HG03520 (cell line): ENCODE data around the gene TIGD6.
A peak's percentile ranks its signal among the peaks of the same experiment; 100 is the strongest.

Source experiments
- ATAC-seq: cut with Tn5 transposase; IDR thresholded peaks from one replicate; pipeline ENCODE4 v1.9.1; 2021; ENCODE audit warnings: mild to moderate bottlenecking, moderate library complexity; ENCODE audit not compliant: unreplicated experiment

The TIGD6 gene

DNA sequence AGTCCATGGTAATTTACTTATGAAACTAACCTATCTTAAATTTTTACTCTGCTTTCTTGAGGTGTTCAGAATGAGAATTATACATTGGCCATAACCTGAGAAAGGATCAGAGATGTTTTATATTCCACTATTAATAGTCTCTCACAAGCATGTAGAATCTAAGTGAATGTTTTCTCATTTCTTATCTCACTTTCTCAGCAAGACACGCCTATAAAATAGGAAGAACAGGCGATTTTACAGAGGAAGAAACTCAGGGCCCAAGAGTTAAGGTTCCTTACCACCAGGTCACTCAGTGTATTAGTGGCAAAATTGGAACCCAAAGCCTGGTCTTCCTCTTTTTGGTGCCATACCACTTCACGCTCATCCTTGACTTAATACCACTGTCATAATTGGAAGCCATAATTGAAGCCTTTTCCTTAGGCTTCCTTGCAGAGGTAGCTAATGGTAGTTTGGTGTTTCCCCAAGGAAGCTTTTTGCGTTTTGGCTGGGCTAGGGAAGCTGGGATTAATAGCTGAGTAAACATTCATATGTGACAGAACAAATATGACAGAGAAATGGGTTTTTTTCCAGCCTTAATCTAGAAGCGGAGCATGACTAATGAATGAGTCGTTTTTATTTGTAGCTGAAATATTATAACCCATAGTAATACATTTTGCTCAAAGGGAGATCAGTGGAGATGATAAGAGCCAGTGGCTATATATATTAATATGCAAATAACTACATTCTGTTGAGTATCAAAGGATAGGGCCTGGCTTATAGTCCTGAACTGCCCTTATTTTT lies 17.0 kb upstream of the TIGD6 start:
- no peak for ATAC-seq

DNA sequence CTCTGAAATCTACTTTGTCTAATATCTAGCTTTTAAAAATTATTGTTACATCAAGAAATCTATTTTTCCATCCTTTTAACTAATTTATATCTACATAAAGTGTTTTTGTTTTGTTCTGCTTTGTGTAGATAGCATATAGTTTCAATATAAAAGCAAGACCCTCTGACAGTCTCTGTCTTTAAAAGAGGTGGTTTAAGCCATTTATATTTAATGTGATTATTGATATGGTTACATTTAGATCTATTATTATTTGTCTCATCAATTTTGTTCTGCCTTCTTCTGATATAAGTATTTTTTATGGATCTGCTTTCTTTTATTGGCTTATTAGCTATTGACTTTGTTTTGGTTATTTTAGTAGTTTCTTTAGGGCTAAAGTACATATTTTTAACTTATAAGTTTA lies 16.1 kb upstream of the TIGD6 start:
- ATAC-seq: no peak

- ATAC-seq: no peak
These were observed 15.0 kb upstream of the TIGD6 start for GRCh38 chr5:150015415-150015814.

DNA sequence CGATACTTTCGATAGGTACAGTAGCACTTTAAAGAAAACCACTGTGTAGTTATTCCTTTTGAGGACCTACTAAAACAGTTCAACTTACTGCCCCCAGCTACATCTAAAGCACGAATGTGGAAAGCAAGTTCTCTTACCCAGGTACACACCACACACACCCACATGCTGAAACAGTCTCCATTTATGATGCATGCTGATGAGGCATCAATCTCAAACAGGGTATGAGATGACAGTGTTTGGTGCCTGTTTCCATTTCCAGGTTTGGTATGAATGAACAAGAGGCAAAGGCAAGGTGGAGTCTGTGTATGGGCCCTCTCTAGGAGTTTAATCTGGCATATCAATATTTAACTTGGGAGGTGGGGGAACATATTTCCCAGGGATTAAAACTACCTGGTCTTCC lies 14.0 kb upstream of the TIGD6 start:
- ATAC-seq: no peak

DNA sequence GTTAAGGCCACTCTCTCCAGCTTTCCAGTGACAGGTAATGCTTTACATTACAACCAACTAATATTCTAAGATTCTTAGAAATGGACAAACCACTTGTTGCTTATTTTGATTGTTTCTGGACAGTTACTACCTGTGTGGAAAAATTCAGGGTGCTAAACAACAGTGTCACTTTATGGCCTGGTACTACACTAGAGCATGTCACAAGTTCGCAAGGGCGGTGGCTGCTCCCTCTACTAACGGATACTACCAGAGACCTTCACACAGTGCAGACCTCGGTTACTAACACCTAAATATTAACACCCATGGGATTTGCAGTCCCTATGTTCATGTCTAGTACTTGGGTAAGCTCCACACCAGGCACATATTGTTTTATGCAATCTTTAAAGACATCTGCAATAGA lies 13.5 kb upstream of the TIGD6 start:
- no peak for ATAC-seq

GRCh38 chr5:150009671-150010387 lies 9.4 kb upstream of the TIGD6 start:
- ATAC-seq: no peak

GRCh38 chr5:150007050-150007449 lies 6.6 kb upstream of the TIGD6 start:
- no peak for ATAC-seq

DNA sequence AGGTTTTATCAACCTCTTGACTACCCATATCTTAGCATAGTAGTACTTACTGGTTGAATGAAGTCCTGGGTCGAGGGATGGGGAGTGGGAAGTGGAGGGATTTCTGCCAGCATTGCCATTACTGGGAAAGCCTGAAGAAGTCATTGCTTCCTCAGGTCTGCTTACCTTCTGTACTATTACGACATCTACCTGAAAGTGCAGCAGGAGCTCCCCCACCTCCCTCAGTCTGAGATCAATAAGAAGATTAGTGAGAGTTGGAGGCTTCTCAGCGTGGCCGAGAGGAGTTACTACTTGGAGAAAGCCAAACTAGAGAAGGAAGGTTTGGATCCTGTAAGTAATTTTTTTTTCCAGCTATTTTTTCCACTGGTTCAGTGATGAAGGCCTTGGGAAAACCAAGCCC lies 5.9 kb upstream of the TIGD6 start:
- no peak for ATAC-seq

GRCh38 chr5:150001660-150002486 lies 1.4 kb upstream of the TIGD6 start:
- peak; percentile 49 for ATAC-seq

GRCh38 chr5:150000990-150001659 lies 671 bp upstream of the TIGD6 start:
- peak; percentile 8 for ATAC-seq

GRCh38 chr5:149999866-150000255 lies 593 bp downstream of the TIGD6 start:
- no peak for ATAC-seq

- ATAC-seq: no peak
These were observed 1.1 kb downstream of the TIGD6 start for GRCh38 chr5:149999359-149999758.

GRCh38 chr5:149998281-149998680 lies 2.2 kb downstream of the TIGD6 start:
- ATAC-seq: no peak

DNA sequence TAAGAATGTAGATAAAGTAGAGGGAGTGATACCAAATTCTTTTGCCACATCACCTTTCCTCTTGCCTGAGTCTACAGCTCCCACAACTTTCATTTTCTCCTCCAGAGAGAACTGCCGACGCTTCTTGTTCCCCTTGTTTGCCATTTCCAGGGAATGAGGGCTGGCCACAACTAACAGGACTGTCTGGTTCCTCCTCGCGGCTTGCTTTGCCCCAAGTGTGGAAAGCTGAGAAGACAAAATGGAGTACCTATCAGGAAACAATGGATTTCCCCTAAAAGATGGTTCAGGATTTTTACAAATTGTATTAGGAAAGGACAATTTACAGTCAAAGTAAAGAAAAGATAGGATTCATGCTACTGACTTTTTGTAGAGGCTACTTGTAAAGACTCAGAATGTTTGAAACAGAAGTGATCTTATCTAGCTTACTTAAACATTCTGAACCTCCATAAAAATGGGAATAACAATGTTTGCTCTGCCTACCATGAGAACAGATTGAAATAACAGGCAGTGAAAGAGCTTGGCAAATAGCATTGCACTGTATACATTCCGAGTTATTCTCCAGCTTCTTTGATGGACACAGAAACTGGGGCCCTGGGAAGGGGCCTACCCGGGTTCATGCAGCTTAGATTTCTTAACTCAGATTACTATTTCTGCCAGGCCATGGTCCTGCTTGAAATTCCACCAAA lies 4.1 kb downstream of the TIGD6 start:
- no peak for ATAC-seq

GRCh38 chr5:149995385-149996204 lies 4.9 kb downstream of the TIGD6 start:
- ATAC-seq: no peak

DNA sequence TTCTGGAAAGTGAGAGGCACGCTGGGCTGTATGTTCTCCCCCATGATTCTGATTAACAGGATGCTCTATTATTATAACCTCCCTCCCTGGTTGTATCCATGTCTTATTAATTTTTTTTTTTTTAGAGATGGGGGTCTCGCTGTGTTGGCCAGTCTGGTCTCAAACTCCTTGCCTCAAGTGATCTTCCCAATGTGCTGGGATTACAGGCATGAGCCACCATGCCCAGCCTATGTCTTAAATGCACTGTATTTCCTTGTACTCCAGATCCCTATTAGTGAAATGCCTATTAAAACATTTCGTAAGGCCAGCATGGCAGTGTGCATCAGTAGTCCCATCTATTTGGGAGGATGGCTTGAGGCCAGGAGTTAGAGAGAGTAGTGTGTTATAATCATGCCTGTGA lies 7.0 kb downstream of the TIGD6 start:
- ATAC-seq: no peak

GRCh38 chr5:149990518-149991376 lies 9.7 kb downstream of the TIGD6 start:
- ATAC-seq: no peak

DNA sequence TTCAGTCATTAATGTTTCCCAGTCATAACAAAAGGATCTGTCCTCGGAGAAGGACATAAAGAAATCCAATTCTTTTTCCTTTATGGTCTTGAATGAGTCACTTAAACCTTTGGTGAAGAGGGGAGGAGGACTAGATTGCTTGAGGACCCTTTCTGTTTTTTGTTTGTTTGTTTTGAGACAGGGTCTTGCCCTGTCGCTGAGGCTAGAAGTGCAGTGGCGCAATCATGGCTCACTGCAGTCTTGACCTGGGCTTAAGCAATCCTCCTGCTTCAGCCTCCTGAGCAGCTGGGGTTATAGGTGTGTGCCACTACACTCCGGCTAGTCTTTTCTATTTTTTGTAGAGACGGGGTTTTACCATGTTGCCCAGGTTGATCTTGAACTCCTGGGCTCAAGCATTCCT lies 12.3 kb downstream of the TIGD6 start:
- ATAC-seq: no peak

DNA sequence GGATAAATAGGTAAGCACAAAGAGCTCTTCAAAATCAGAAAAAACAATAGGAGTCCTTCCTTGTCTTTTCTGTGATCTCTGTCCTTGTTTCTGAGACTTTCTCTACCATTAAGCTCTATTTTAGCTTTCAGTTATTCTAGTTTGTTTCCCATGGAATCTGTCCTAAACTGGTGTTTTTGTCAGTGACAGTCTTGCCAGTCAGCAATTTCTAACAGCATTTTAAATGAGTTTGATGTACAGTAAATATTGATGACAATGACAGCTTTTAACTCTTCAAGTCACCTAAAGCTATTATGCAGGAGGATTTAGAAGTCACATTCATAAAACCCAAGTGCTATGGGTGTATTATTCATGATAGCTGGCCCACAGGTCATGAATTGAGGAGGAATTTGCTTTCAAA lies 17.9 kb downstream of the TIGD6 start:
- ATAC-seq: no peak
